ENCODE data around the gene SETD4.

DNA sequence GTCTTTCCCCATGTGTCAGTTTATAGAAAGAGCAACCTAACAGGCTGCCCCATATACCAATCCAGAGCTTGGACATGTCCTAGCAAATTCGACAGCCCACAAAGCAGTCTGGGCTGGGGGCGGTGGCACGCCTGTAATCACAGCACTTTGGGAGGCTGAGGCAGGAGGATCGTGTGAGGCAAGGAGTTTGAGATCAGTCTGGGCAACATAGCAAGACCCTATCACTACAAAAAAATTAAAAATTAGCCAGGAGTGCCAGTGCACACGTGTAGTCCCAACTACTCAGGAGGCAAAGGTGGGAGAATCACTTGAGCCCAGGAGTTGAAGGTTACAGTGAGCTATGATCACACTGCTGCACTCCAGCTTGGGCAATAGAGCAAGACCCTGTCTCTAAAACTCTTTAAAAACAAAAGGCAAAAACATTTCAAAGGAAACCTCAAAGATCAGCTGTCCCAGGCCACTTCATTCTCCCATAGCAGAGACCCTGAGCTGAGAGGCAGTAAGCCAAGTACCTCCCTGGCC lies 54.4 kb downstream of the SETD4 start:
- no peak for TF ChIP-seq EP300 (IDR thresholded peaks at IDR 0.05)
- TF ChIP-seq, protein P1, sequence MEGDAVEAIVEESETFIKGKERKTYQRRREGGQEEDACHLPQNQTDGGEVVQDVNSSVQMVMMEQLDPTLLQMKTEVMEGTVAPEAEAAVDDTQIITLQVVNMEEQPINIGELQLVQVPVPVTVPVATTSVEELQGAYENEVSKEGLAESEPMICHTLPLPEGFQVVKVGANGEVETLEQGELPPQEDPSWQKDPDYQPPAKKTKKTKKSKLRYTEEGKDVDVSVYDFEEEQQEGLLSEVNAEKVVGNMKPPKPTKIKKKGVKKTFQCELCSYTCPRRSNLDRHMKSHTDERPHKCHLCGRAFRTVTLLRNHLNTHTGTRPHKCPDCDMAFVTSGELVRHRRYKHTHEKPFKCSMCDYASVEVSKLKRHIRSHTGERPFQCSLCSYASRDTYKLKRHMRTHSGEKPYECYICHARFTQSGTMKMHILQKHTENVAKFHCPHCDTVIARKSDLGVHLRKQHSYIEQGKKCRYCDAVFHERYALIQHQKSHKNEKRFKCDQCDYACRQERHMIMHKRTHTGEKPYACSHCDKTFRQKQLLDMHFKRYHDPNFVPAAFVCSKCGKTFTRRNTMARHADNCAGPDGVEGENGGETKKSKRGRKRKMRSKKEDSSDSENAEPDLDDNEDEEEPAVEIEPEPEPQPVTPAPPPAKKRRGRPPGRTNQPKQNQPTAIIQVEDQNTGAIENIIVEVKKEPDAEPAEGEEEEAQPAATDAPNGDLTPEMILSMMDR (IDR thresholded peaks at IDR 0.05) = no peak
